Measurements from ENCODE around the gene ATG5.

Gene ATG5

GRCh38 chr6:106257195-106257594, 68.4 kb downstream of the ATG5 start (continued):
- TF ChIP-seq ZNF624 (tag by site-specific recombination; IDR thresholded peaks at IDR 0.05) (no peak), KLF1 (tag by site-specific recombination; IDR thresholded peaks at IDR 0.05) (no peak), KLF16 (tag by site-specific recombination; IDR thresholded peaks at IDR 0.05) (no peak), ZNF596 (tag by site-specific recombination; IDR thresholded peaks at IDR 0.05) (no peak), ZSCAN5A (tag by site-specific recombination; IDR thresholded peaks at IDR 0.05) (no peak), ZNF394 (tag by site-specific recombination; IDR thresholded peaks at IDR 0.05; ENCODE audit: borderline replicate concordance) (no peak), SP2 (tag by site-specific recombination; IDR thresholded peaks at IDR 0.05) (no peak)
- TF ChIP-seq, protein P1, sequence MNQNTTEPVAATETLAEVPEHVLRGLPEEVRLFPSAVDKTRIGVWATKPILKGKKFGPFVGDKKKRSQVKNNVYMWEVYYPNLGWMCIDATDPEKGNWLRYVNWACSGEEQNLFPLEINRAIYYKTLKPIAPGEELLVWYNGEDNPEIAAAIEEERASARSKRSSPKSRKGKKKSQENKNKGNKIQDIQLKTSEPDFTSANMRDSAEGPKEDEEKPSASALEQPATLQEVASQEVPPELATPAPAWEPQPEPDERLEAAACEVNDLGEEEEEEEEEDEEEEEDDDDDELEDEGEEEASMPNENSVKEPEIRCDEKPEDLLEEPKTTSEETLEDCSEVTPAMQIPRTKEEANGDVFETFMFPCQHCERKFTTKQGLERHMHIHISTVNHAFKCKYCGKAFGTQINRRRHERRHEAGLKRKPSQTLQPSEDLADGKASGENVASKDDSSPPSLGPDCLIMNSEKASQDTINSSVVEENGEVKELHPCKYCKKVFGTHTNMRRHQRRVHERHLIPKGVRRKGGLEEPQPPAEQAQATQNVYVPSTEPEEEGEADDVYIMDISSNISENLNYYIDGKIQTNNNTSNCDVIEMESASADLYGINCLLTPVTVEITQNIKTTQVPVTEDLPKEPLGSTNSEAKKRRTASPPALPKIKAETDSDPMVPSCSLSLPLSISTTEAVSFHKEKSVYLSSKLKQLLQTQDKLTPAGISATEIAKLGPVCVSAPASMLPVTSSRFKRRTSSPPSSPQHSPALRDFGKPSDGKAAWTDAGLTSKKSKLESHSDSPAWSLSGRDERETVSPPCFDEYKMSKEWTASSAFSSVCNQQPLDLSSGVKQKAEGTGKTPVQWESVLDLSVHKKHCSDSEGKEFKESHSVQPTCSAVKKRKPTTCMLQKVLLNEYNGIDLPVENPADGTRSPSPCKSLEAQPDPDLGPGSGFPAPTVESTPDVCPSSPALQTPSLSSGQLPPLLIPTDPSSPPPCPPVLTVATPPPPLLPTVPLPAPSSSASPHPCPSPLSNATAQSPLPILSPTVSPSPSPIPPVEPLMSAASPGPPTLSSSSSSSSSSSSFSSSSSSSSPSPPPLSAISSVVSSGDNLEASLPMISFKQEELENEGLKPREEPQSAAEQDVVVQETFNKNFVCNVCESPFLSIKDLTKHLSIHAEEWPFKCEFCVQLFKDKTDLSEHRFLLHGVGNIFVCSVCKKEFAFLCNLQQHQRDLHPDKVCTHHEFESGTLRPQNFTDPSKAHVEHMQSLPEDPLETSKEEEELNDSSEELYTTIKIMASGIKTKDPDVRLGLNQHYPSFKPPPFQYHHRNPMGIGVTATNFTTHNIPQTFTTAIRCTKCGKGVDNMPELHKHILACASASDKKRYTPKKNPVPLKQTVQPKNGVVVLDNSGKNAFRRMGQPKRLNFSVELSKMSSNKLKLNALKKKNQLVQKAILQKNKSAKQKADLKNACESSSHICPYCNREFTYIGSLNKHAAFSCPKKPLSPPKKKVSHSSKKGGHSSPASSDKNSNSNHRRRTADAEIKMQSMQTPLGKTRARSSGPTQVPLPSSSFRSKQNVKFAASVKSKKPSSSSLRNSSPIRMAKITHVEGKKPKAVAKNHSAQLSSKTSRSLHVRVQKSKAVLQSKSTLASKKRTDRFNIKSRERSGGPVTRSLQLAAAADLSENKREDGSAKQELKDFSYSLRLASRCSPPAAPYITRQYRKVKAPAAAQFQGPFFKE (tag by site-specific recombination; IDR thresholded peaks at IDR 0.05; ENCODE audit: borderline replicate concordance) = no peak

GRCh38 chr6:106256201-106256968, 69.2 kb downstream of the ATG5 start:
- CTCF ChIA-PET = interaction anchor here (0.5 to 2.3 kb wide), 4 partner anchors 13 to 822 kb away, joined by 3 to 9 read pairs (median 6); no protein-coding TSS in a partner anchor
- H3K4me1 ChIP-seq (ENCODE audit: control insufficient read depth, insufficient read depth, low read length) = peaks cover 2% of the 10 kb centered on the region; the same call in 1 of the 2 replicates
- H3K4me3 ChIP-seq (ENCODE audit: low read depth, low read length) = no peak overlapping the region
- TF ChIP-seq ZNF366 (tag by site-specific recombination; conservative IDR thresholded peaks at IDR 0.05) = no peak
- no peak for TF ChIP-seq ZNF274 (IDR thresholded peaks at IDR 0.05; ENCODE audit: low read length)
- TF ChIP-seq ZNF274 (tag by site-specific recombination; IDR thresholded peaks at IDR 0.05; ENCODE audit: borderline replicate concordance) = no peak
- TF ChIP-seq ZNF202 (tag by site-specific recombination; IDR thresholded peaks at IDR 0.05; ENCODE audit: borderline replicate concordance) = no peak
- no peak for TF ChIP-seq HOXD13 (CRISPR knock-in tag; IDR thresholded peaks at IDR 0.05; ENCODE audit: borderline replicate concordance)
- TF ChIP-seq SCRT2 (tag by site-specific recombination; IDR thresholded peaks at IDR 0.05) = peak; percentile 68
- TF ChIP-seq ZNF239 (tag by site-specific recombination; IDR thresholded peaks at IDR 0.05) = no peak
- no peak for TF ChIP-seq ZNF37A (tag by site-specific recombination; IDR thresholded peaks at IDR 0.05)
- TF ChIP-seq ZNF610 (tag by site-specific recombination; IDR thresholded peaks at IDR 0.05; ENCODE audit: borderline replicate concordance) = no peak
- no peak for TF ChIP-seq ZNF548 (tag by site-specific recombination; IDR thresholded peaks at IDR 0.05)
- TF ChIP-seq ZBTB44 (tag by site-specific recombination; IDR thresholded peaks at IDR 0.05) = peak; percentile 78
- TF ChIP-seq ZNF513 (tag by site-specific recombination; IDR thresholded peaks at IDR 0.05) = no peak
- TF ChIP-seq, protein P2, sequence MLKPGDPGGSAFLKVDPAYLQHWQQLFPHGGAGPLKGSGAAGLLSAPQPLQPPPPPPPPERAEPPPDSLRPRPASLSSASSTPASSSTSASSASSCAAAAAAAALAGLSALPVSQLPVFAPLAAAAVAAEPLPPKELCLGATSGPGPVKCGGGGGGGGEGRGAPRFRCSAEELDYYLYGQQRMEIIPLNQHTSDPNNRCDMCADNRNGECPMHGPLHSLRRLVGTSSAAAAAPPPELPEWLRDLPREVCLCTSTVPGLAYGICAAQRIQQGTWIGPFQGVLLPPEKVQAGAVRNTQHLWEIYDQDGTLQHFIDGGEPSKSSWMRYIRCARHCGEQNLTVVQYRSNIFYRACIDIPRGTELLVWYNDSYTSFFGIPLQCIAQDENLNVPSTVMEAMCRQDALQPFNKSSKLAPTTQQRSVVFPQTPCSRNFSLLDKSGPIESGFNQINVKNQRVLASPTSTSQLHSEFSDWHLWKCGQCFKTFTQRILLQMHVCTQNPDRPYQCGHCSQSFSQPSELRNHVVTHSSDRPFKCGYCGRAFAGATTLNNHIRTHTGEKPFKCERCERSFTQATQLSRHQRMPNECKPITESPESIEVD (tag by site-specific recombination; IDR thresholded peaks at IDR 0.05) = peak; percentile 42
- TF ChIP-seq ZNF514 (tag by site-specific recombination; IDR thresholded peaks at IDR 0.05) = no peak
- TF ChIP-seq, protein P3, sequence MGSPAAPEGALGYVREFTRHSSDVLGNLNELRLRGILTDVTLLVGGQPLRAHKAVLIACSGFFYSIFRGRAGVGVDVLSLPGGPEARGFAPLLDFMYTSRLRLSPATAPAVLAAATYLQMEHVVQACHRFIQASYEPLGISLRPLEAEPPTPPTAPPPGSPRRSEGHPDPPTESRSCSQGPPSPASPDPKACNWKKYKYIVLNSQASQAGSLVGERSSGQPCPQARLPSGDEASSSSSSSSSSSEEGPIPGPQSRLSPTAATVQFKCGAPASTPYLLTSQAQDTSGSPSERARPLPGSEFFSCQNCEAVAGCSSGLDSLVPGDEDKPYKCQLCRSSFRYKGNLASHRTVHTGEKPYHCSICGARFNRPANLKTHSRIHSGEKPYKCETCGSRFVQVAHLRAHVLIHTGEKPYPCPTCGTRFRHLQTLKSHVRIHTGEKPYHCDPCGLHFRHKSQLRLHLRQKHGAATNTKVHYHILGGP (tag by site-specific recombination; IDR thresholded peaks at IDR 0.05) = peak; percentile 74

More at GRCh38 chr6:106256201-106256968, 69.2 kb downstream of the ATG5 start:
- H3K27ac ChIP-seq (ENCODE audit: extremely low read depth, low read depth, low read length) = no peak overlapping the region
- H3K36me3 ChIP-seq (ENCODE audit: control insufficient read depth in 2 of 2, insufficient read depth in 1 of 2, low read length in 2 of 2) = no peaks in the 10 kb centered on the region
- no peaks in the 10 kb centered on the region for H3K9me3 ChIP-seq (ENCODE audit: control insufficient read depth, insufficient read depth, low read depth, low read length)
- POLR2A ChIA-PET = no interaction called here

Data from HEK293 (cell line).